Right lobe of liver (tissue), 6 donors: ENCODE data around the gene ZNF416. TPM values are rescaled to one million over a fixed set of nuclear protein-coding genes. Genes with fewer than 3 reads are reported as not detected.

Experiments used
- ATAC-seq, 4 donors: fragments of 200-7000 bp; cut with Tn5 transposase; one replicate each; pipeline ENCODE4 v1.9.1; 2020; ENCODE audit warnings: mild to moderate bottlenecking in 4 of 4, moderate library complexity in 4 of 4
- DNase-seq, 3 donors: peaks; one replicate each; pipeline ENCODE4 v3.0.0-alpha.2; 2020
- H3K27ac ChIP-seq, 3 donors: fragments of 200-600 bp; one replicate each; pipeline ENCODE4 v1.8.0; 2022
- H3K27me3 ChIP-seq, 2 donors: fragments of 200-600 bp; one replicate each; pipeline ENCODE4 v1.8.0; 2022
- H3K36me3 ChIP-seq, 4 donors: fragments of 200-600 bp; sonication (generic) in 1 of 4; one replicate each; pipeline versions ENCODE4 v1.5.1 to v1.8.0; 2017 to 2022; ENCODE audit warnings: control low read depth in 1 of 4
- H3K4me1 ChIP-seq, 4 donors: fragments of 200-600 bp; sonication (generic) in 1 of 4; one replicate each; pipeline versions ENCODE4 v1.5.1 to v1.8.0; 2017 to 2022; ENCODE audit warnings: control low read depth in 1 of 4
- H3K4me3 ChIP-seq, 3 donors: fragments of 200-600 bp; one replicate each; pipeline ENCODE4 v1.8.0; 2022
- H3K9me3 ChIP-seq, 4 donors: fragments of 200-600 bp; sonication (generic) in 1 of 4; one replicate each; pipeline versions ENCODE4 v1.5.1 to v1.8.0; 2017 to 2022; ENCODE audit warnings: control low read depth in 1 of 4
- CTCF ChIP-seq, 4 donors: fragments of 200-600 bp in 3 of 4; fragments of 450-650 bp in 1 of 4; IDR thresholded peaks; one replicate each; pipeline versions ENCODE4 v1.5.1 to v1.8.0; 2016 to 2022; ENCODE audit warnings: antibody characterized with exemption in 4 of 4, mild to moderate bottlenecking in 2 of 4
- POLR2A ChIP-seq: fragments of 450-650 bp; IDR thresholded peaks from one replicate; pipeline ENCODE4 v1.6.1; 2017; ENCODE audit warnings: antibody characterized with exemption, mild to moderate bottlenecking
- WGBS: methylation state at CpG from one replicate; pipeline ENCODE4 v1.1.6; 2018; ENCODE audit warnings: low coverage, low lambda C conversion rate; ENCODE audit not compliant: insufficient coverage; ENCODE audit errors: missing lambda C conversion rate; 5-methylcytosine and 5-hydroxymethylcytosine counted together
- intact Hi-C, 2 donors: fragments of 100-400 bp; cut with DNase I; formaldehyde crosslinking; loops; one replicate each; pipeline versions ENCODE4 v1.11.2 to v1.14.1; 2022
- total RNA-seq, 6 experiments: library from RNA; depleted of rRNA in 2 of 6; stranded (reverse); fragments of >200 nt in 2 of 6; fragmentation: NEBNext Ultra II Directional in 3 of 6; extraction: Animal tissue kit (Norgen Biotek cat#: 25700) in 3 of 6; gene quantifications; one replicate each; pipeline versions ENCODE4 v1.1.0 to v1.2.4, GENCODE V29; 2016 to 2023
- donor health status: DM: no; HTN: yes; CAD: no.
- donor health status: DM: no; HTN: no; CAD: no.
- donor health status: DM: no; HTN: no; CAD: no.
- donor health status: DM: no; HTN: yes; CAD: no.
- donor health status: DM: no; HTN: yes; CAD: no.

Gene ZNF416
- total RNA-seq, 6 experiments from 2014 or later, result 0.43 to 1.8 (median 1.2) TPM

GRCh38 chr19:57563547-57563946 lies 15.2 kb downstream of the ZNF416 start:
- ATAC-seq, result no peak
- H3K36me3 ChIP-seq, result no peaks in the 10 kb centered on the region
- H3K27me3 ChIP-seq, result no peaks in the 10 kb centered on the region
- no peak overlapping the region for H3K4me3 ChIP-seq
- DNase-seq, result no peak
- H3K27ac ChIP-seq, result no peak overlapping the region
- H3K4me1 ChIP-seq, result peaks cover 0 to 4% (median 0%) of the 10 kb centered on the region in 4 donors
- TF ChIP-seq POLR2A (no peak), CTCF (IDR thresholded peaks at IDR 0.05) (no peak)
- peaks cover 0 to 27% (median 5%) of the 10 kb centered on the region in 4 donors for H3K9me3 ChIP-seq
- no CpG with 5 or more reads among the region's 1 CpG for WGBS
- intact Hi-C loops, result no loop called here

- intact Hi-C loops, result no loop called here
- DNase-seq (peak in 1 of 3 donors; percentile 55), ATAC-seq (peak in 2 of 4 donors; percentile 5 to 13)
- no peak overlapping the region for H3K27ac ChIP-seq
- peaks cover 0 to 8% (median 0%) of the 10 kb centered on the region in 4 donors for H3K9me3 ChIP-seq
- H3K27me3 ChIP-seq, result no peaks in the 10 kb centered on the region
- peaks cover 0 to 7% (median 4%) of the 10 kb centered on the region in 4 donors for H3K36me3 ChIP-seq
- 22% methylated on average over 16 of the region's 23 CpGs for WGBS
- no peak for TF ChIP-seq POLR2A
- no peak for TF ChIP-seq CTCF (IDR thresholded peaks at IDR 0.05)
- peaks cover 0 to 5% (median 0%) of the 10 kb centered on the region in 4 donors for H3K4me1 ChIP-seq
- peak overlapping the region; percentile 82 to 97 (median 85) for H3K4me3 ChIP-seq
Measured at GRCh38 chr19:57560049-57560491, 18.6 kb downstream of the ZNF416 start.

- TF ChIP-seq CTCF (IDR thresholded peaks at IDR 0.05), result no peak
- peak; percentile 26 for TF ChIP-seq POLR2A
- Histone ChIP-seq H3K4me1 (peaks cover 0 to 5% (median 0%) of the 10 kb centered on the region in 4 donors), H3K9me3 (peaks cover 0 to 4% (median 0%) of the 10 kb centered on the region in 4 donors), H3K36me3 (peaks cover 0 to 9% (median 6%) of the 10 kb centered on the region in 4 donors), H3K27ac (peak within 1 kb of the TSS in 1 of 3 donors; percentile 11), H3K27me3 (no peaks in the 10 kb centered on the region), H3K4me3 (peak within 1 kb of the TSS; percentile 82 to 97 (median 85))
- intact Hi-C loops, result no loop called here
- DNase-seq, result peak; percentile 91 to 94 (median 91)
- 1% methylated on average over 9 of the region's 56 CpGs for WGBS
- ATAC-seq, result peak; percentile 100
Measured at GRCh38 chr19:57559404-57560025, 19.2 kb downstream of the ZNF416 start, which contains the start of gene ZNF550. ZNF550 (minus strand) TSS chr19:57559863; CDS start chr19:57559682, 181 bp downstream.

GRCh38 chr19:57559008-57559403 lies 19.7 kb downstream of the ZNF416 start:
- TF ChIP-seq POLR2A, result no peak
- no peak for TF ChIP-seq CTCF (IDR thresholded peaks at IDR 0.05)
- no peaks in the 10 kb centered on the region for H3K27me3 ChIP-seq
- H3K4me1 ChIP-seq, result peaks cover 0 to 5% (median 0%) of the 10 kb centered on the region in 4 donors
- H3K36me3 ChIP-seq, result peaks cover 0 to 12% (median 9%) of the 10 kb centered on the region in 4 donors
- H3K9me3 ChIP-seq, result peaks cover 0 to 3% (median 0%) of the 10 kb centered on the region in 4 donors
- intact Hi-C loops, result no loop called here
- peak overlapping the region; percentile 82 to 97 (median 85) for H3K4me3 ChIP-seq
- H3K27ac ChIP-seq, result peak overlapping the region in 1 of 3 donors; percentile 11
- DNase-seq, result no peak
- ATAC-seq, result peak; percentile 17 to 40 (median 19)
- WGBS, result under 1% methylated on average over 17 of the region's 22 CpGs
